CD4-positive, alpha-beta T cell treated with Interferon alpha-2 for 1 hour (primary cell): ENCODE measurements around the gene KRTCAP2.
"Not testable (repeated sequence)": the region's sequence is repeated elsewhere in the genome, so short reads cannot be mapped to it uniquely, and the experiment has no call there.

Experiments used
- DNase-seq, 2 donors: peaks; one replicate each; pipeline ENCODE4 v3.0.0-alpha.2; 2020 to 2022

The KRTCAP2 gene

GRCh38 chr1:155198547-155198906 is 25.4 kb upstream of the KRTCAP2 start:
- DNase-seq, result no peak

GRCh38 chr1:155197901-155198546 is 24.9 kb upstream of the KRTCAP2 start:
- DNase-seq, result no peak

- no peak for DNase-seq
These were observed 24.0 kb upstream of the KRTCAP2 start for GRCh38 chr1:155196893-155197638.

- no peak for DNase-seq
These were observed 23.2 kb upstream of the KRTCAP2 start for GRCh38 chr1:155196103-155196892.

- no peak for DNase-seq
These were observed 22.3 kb upstream of the KRTCAP2 start for GRCh38 chr1:155195201-155196102.

- not testable (repeated sequence) for DNase-seq
These were observed 20.8 kb upstream of the KRTCAP2 start for GRCh38 chr1:155193991-155194240.

- peak; percentile 84 to 88 for DNase-seq
These were observed 20.3 kb upstream of the KRTCAP2 start for GRCh38 chr1:155193275-155193990.

GRCh38 chr1:155192346-155193274 is 19.5 kb upstream of the KRTCAP2 start:
- DNase-seq, result peak; percentile 59 to 74

GRCh38 chr1:155191904-155192303 is 18.8 kb upstream of the KRTCAP2 start:
- DNase-seq, result no peak

- DNase-seq, result not testable (repeated sequence)
These were observed 16.8 kb upstream of the KRTCAP2 start for GRCh38 chr1:155189926-155190325.

- DNase-seq, result no peak
These were observed 15.2 kb upstream of the KRTCAP2 start for GRCh38 chr1:155188268-155188667.

GRCh38 chr1:155187456-155187891 is 14.4 kb upstream of the KRTCAP2 start:
- DNase-seq, result no peak

GRCh38 chr1:155186794-155187455 is 13.8 kb upstream of the KRTCAP2 start:
- no peak for DNase-seq

GRCh38 chr1:155186067-155186793 is 13.1 kb upstream of the KRTCAP2 start:
- no peak for DNase-seq

GRCh38 chr1:155185783-155186066 is 12.6 kb upstream of the KRTCAP2 start:
- DNase-seq, result no peak

- DNase-seq, result peak in 1 of 2 donors; percentile 75
These were observed 12.0 kb upstream of the KRTCAP2 start for GRCh38 chr1:155184835-155185782.

GRCh38 chr1:155184351-155184811 is 11.3 kb upstream of the KRTCAP2 start:
- DNase-seq, result no peak

- no peak for DNase-seq
These were observed 10.7 kb upstream of the KRTCAP2 start for GRCh38 chr1:155183775-155184221.
